ENCODE results near the gene ADAM12. TPM values are rescaled to one million over a fixed set of nuclear protein-coding genes. Genes with fewer than 3 reads are reported as not detected.
"Not testable (repeated sequence)": the region's sequence is repeated elsewhere in the genome, so short reads cannot be mapped to it uniquely, and the experiment has no call there.

Gene ADAM12
- total RNA-seq, 1 donor from 2014 or later = 0.20 TPM

GRCh38 chr10:126373972-126374371 lies 14.3 kb downstream of the ADAM12 start:
- no peak for DNase-seq (ENCODE audit: low read depth in 2 of 2)

DNA sequence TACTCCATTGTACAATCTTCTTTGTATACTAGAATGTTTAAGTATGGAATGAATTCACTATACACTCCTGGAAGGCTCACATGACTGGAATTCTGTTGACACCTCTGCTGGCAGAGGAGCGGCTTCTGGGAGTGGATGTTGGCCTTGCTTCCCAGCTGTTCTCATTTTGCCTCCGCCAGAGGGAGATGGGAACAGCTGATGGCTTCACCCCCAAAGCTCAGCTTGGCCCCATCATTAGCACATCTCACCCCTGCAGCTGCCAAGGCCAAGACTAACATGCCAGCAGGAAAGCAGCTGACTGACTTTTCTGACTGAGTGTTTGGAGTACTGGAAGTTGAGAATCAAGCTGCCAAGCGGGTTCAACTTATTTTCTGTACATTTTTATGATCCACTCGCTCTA lies 15.1 kb downstream of the ADAM12 start:
- peak in 1 of 2 donors; percentile 25 for DNase-seq (ENCODE audit: low read depth in 2 of 2)

GRCh38 chr10:126372396-126372795 lies 15.9 kb downstream of the ADAM12 start:
- DNase-seq (ENCODE audit: low read depth in 2 of 2) = no peak

DNA sequence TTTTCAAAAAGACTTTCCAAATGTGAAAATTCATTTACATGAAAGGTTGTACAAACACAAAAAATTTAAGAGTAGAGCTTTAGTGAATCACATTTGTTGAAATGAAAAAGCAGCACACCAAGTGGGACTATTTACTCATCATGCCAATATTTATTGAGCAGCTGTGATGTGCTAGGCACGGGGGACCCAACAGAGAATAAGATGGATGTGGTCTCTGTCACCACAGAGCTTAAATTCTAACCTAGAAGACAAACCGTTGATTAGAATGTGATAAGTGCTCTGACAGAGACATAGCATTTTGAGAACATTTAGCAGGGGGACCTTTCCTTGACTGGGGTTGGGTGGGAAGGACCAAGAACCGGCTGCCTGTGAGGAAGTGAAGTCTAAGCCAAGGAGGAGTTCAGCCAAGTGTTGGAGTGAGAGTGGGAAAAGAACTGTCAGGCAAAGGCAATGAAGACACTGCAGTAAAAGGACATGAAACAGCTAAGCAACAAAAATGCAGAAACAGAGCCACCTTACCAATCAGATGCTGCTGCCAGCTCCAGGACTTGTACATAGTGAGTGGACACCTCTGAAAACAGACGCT lies 19.1 kb downstream of the ADAM12 start:
- no peak for DNase-seq (ENCODE audit: low read depth in 2 of 2)

DNA sequence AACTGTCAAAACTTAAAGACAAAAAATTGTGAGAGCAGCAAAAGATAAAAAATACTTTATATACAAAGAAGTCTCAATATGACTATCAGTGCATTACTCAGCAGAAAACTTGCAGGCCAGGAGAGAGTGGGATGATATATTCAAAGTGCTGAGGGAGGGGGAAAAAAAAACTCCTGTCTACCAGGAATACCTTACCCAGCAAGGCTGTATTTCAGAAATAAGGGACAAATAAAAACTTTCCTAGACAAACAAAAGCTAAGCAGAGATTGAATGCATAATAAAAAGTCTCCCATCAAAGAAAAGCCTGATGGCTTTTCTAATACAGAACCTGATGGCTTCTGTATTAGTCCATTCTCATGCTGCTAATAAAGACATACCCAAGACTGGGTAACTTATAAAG lies 31.1 kb downstream of the ADAM12 start:
- DNase-seq (ENCODE audit: low read depth in 2 of 2) = no peak

DNA sequence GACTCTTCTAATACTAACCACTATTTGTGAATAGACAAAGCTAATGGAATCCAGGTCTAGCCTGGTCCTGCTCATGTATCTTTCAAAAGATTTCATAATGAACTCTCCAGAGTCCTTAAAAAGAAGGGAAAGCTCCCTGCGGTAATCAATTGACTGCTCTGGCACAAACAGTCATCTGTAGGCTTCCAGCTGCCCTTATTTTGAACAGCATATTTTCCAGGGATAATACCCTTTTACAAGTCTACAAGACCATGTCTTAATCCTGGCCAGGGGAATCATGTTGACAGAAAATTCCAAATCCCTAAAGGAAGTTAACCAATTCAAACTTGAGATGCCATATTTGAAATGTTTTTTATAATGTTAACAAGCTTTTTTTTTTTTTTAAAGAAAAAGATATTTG lies 34.6 kb downstream of the ADAM12 start:
- no peak for DNase-seq (ENCODE audit: low read depth in 2 of 2)

DNA sequence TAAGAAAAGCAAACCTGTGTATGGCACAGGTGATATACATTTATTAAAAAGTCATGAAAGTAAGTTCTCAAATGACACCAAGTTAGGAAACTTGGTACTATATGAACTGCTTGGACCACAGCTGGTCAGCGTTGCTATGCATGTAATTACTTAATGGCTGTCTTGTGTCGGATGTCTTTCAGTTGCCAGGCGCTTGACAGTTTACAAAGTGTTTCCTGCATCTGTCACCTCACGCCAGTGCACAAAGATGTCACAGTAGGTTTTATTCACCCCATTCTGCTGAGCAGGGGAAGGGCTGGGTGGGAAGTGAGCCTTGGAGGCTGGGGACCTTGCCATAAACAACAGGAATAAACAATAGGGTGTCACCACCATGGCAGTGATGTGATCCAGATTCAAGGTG lies 35.8 kb downstream of the ADAM12 start:
- no peak for DNase-seq (ENCODE audit: low read depth in 2 of 2)

GRCh38 chr10:126351021-126351420 lies 37.3 kb downstream of the ADAM12 start:
- DNase-seq (ENCODE audit: low read depth in 2 of 2) = peak in 1 of 2 donors; percentile 3

DNA sequence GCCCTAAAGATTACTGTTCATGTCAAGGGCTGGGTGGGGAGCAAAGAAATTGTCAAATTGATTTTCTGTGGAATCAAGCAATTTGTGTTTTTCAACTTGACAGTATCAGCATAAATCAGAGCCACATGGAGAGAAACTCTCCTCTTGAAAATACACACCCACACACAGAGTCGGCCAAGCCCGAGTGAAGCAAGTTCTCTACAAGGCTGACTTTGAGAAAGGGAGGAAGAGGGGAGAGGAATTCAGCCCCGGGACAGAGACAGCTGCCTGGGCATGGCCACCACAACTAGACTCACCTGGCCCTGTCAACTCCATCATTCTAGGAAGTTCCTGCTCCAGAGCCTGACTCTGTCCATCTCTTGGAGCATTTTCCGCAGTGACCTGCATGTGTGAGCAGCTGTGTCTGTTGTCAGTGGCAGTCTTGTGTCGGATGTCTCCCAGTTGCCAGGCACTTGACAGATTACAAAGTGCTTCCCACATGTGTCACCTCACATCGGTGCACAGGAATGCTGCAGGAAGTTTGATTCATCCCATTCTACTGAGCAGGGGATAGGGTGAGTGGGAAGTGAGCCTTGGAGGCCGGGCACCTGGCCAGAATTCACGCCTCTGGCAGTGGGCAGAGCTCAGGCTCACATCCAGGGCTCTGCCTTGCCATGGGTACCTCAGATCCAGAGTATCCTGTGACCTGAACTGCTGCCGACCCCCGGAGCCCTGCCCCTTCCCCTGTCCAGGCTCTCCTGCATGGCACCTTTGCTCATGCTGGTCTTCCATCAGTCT lies 37.9 kb downstream of the ADAM12 start:
- peak; percentile 29 to 71 for DNase-seq (ENCODE audit: low read depth in 2 of 2)

DNA sequence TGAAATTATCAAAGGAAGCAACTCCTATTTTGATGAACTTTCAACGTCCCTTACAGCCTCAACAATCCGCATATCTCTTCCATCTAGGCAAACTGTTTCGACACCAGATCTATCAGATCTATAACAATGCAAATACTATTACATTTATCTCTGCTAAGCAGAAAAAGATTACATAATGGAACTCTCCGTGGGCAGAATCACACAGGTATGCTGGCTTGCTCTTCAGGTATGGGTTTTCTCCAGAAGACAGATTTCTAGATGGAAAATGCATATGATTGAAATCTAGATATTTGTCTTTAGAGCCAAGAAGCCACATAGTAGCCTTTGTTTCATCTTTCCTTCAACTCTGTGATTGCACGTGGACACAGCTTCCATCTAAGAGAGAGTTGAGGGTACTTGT lies 38.6 kb downstream of the ADAM12 start:
- DNase-seq (ENCODE audit: low read depth in 2 of 2) = no peak

GRCh38 chr10:126349101-126349500 lies 39.2 kb downstream of the ADAM12 start:
- DNase-seq (ENCODE audit: low read depth in 2 of 2) = no peak

GRCh38 chr10:126343496-126343895 lies 44.8 kb downstream of the ADAM12 start:
- DNase-seq (ENCODE audit: low read depth in 2 of 2) = not testable (repeated sequence)

- DNase-seq (ENCODE audit: low read depth in 2 of 2) = no peak
Measured at GRCh38 chr10:126342680-126343079, 45.6 kb downstream of the ADAM12 start.

DNA sequence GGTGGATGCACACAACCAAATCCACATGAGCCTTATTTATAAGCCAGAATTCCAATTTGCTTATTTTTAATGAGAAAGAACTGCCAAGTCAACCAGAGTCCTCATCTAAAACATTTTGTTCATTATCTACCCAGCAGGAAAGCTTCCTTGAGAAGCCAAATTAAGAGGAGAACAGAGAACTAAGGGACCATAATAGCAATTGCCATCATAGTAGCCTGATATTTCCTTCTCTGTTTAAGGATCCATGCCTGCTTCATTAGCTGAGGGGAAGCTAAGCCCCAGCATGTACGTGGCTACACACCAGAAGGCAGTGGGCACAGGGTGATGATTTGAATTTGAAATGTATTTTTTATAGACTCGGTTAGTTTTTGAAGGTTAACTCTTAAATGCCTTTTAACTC lies 46.8 kb downstream of the ADAM12 start:
- no peak for DNase-seq (ENCODE audit: low read depth in 2 of 2)

DNA sequence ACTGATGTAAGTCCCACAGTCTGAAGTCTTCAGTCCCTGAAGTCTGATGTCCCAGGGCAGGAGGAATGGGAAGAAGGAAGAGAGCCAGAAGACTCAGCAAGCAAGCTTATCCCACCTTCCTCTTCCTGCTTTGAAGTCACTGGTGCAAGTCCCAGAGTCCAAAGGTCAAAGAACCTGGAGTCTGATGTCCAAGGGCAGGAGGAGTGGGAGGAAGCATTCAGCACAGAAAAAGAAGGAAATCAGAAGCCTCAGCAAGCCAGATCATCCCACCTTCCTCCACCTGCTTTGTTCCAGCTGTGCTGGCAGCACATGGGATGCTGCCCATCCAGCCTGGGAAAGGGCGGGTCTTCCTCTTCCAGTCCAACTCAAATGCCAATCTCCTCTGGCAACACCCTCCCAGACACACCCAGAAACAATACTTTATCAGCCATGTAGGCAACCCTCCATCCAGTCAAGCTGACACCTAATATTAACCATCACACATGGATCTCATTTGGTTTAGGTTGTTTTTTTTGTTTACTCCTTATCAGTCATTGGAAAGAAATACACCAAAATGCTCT lies 50.9 kb downstream of the ADAM12 start:
- DNase-seq (ENCODE audit: low read depth in 2 of 2) = no peak

DNA sequence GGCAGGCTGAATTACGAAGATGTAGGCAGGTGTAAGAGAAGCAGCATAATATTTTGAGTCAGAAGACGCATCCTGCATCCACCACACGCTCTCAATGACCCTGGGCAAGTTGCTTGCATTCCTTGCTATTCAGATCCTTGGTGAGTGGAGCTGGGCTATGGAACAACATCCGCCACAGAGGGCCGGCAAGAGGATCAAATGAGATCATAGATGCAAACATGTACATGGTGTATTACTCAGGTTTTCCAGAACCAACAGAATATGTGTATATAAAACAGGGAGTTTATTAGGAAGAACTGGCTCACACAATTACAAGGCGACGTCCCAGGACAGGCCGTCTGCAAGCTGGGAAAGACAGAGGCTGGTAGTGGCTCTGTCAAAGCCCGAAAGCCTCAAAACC lies 51.5 kb downstream of the ADAM12 start:
- DNase-seq (ENCODE audit: low read depth in 2 of 2) = no peak

- DNase-seq (ENCODE audit: low read depth in 2 of 2) = no peak
Measured at GRCh38 chr10:126334272-126334671, 54.0 kb downstream of the ADAM12 start.

DNA sequence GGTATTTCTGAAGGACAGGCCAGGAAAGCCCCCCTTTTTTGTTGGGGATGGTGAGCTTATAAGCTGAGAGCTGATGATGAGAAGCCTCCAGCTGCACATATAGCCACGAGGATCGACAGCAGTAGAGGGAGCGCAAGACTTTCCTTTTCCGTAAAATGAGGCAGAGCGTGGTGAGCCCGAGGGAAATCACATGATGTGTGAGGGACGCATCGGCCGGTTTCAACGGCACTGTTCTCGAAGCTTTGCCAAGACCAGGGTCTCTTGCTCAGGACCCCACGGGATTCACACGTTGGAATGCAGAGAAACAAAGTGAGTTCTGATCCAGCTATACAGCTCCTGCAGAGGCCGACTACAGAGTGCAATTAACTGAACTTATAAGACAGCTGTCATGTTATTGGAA lies 55.7 kb downstream of the ADAM12 start:
- DNase-seq (ENCODE audit: low read depth in 2 of 2) = no peak

DNA sequence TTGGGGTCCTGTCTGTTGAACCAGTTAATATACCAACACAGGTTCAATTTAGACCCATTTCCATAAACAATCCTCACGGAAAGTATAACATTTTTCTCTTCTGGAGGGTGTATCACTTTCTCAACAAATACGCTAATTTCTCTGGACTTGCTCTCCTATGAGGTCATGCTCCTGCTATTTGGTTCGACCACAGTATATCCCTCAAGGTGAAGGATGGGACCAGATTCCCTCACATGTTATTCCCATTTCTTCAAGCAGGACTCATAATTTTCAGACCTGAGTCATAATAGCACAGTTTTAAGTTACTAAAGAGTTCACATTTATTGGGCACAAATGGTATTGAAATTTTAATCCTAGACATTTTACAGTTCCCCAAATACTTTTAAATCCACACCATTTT lies 57.2 kb downstream of the ADAM12 start:
- no peak for DNase-seq (ENCODE audit: low read depth in 2 of 2)

DNA sequence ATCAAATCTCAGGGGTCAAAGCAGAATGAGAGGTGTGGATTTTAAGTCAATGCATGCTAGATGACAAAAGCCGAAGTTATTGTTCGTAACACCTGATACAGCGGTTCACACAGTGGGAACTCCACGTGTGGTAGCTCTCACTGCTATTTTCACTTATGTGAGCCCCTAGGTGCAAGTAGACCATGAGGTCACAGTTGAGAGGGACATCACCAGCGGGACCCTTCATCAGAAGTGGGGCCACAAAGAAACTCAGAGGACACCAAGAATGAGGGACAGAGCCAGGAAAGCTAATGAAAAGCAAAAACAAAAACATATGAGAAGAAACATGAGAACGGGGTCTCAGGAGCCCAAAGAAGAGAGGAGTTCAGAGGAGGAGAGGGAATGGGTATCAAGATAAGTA lies 63.5 kb downstream of the ADAM12 start:
- no peak for DNase-seq (ENCODE audit: low read depth in 2 of 2)

- no peak for DNase-seq (ENCODE audit: low read depth in 2 of 2)
Measured at GRCh38 chr10:126321440-126321839, 66.8 kb downstream of the ADAM12 start.

GRCh38 chr10:126317751-126318150 lies 70.5 kb downstream of the ADAM12 start:
- no peak for DNase-seq (ENCODE audit: low read depth in 2 of 2)
